Measurements from ENCODE around the gene OSER1.

GRCh38 chr20:44241796-44242195, 31.2 kb upstream of the OSER1 start:
- TF ChIP-seq, protein P1, sequence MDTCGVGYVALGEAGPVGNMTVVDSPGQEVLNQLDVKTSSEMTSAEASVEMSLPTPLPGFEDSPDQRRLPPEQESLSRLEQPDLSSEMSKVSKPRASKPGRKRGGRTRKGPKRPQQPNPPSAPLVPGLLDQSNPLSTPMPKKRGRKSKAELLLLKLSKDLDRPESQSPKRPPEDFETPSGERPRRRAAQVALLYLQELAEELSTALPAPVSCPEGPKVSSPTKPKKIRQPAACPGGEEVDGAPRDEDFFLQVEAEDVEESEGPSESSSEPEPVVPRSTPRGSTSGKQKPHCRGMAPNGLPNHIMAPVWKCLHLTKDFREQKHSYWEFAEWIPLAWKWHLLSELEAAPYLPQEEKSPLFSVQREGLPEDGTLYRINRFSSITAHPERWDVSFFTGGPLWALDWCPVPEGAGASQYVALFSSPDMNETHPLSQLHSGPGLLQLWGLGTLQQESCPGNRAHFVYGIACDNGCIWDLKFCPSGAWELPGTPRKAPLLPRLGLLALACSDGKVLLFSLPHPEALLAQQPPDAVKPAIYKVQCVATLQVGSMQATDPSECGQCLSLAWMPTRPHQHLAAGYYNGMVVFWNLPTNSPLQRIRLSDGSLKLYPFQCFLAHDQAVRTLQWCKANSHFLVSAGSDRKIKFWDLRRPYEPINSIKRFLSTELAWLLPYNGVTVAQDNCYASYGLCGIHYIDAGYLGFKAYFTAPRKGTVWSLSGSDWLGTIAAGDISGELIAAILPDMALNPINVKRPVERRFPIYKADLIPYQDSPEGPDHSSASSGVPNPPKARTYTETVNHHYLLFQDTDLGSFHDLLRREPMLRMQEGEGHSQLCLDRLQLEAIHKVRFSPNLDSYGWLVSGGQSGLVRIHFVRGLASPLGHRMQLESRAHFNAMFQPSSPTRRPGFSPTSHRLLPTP (IDR thresholded peaks at IDR 0.05; ENCODE audit: borderline replicate concordance, extremely low read depth, insufficient read length): no peak
- TF ChIP-seq GABPB1 (CRISPR knock-in tag; IDR thresholded peaks at IDR 0.05): no peak
- TF ChIP-seq, protein P2, sequence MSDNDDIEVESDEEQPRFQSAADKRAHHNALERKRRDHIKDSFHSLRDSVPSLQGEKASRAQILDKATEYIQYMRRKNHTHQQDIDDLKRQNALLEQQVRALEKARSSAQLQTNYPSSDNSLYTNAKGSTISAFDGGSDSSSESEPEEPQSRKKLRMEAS (CRISPR knock-in tag; IDR thresholded peaks at IDR 0.05): no peak
- no peak for TF ChIP-seq ZNF232 (CRISPR knock-in tag; IDR thresholded peaks at IDR 0.05)
- TF ChIP-seq, protein P3, sequence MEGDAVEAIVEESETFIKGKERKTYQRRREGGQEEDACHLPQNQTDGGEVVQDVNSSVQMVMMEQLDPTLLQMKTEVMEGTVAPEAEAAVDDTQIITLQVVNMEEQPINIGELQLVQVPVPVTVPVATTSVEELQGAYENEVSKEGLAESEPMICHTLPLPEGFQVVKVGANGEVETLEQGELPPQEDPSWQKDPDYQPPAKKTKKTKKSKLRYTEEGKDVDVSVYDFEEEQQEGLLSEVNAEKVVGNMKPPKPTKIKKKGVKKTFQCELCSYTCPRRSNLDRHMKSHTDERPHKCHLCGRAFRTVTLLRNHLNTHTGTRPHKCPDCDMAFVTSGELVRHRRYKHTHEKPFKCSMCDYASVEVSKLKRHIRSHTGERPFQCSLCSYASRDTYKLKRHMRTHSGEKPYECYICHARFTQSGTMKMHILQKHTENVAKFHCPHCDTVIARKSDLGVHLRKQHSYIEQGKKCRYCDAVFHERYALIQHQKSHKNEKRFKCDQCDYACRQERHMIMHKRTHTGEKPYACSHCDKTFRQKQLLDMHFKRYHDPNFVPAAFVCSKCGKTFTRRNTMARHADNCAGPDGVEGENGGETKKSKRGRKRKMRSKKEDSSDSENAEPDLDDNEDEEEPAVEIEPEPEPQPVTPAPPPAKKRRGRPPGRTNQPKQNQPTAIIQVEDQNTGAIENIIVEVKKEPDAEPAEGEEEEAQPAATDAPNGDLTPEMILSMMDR (IDR thresholded peaks at IDR 0.05 in 2 of 3, conservative IDR thresholded peaks at IDR 0.05 in 1 of 3; ENCODE audit: insufficient read depth in 2 of 3, low read depth in 1 of 3, low read length in 3 of 3): no peak
- TF ChIP-seq, protein P4, sequence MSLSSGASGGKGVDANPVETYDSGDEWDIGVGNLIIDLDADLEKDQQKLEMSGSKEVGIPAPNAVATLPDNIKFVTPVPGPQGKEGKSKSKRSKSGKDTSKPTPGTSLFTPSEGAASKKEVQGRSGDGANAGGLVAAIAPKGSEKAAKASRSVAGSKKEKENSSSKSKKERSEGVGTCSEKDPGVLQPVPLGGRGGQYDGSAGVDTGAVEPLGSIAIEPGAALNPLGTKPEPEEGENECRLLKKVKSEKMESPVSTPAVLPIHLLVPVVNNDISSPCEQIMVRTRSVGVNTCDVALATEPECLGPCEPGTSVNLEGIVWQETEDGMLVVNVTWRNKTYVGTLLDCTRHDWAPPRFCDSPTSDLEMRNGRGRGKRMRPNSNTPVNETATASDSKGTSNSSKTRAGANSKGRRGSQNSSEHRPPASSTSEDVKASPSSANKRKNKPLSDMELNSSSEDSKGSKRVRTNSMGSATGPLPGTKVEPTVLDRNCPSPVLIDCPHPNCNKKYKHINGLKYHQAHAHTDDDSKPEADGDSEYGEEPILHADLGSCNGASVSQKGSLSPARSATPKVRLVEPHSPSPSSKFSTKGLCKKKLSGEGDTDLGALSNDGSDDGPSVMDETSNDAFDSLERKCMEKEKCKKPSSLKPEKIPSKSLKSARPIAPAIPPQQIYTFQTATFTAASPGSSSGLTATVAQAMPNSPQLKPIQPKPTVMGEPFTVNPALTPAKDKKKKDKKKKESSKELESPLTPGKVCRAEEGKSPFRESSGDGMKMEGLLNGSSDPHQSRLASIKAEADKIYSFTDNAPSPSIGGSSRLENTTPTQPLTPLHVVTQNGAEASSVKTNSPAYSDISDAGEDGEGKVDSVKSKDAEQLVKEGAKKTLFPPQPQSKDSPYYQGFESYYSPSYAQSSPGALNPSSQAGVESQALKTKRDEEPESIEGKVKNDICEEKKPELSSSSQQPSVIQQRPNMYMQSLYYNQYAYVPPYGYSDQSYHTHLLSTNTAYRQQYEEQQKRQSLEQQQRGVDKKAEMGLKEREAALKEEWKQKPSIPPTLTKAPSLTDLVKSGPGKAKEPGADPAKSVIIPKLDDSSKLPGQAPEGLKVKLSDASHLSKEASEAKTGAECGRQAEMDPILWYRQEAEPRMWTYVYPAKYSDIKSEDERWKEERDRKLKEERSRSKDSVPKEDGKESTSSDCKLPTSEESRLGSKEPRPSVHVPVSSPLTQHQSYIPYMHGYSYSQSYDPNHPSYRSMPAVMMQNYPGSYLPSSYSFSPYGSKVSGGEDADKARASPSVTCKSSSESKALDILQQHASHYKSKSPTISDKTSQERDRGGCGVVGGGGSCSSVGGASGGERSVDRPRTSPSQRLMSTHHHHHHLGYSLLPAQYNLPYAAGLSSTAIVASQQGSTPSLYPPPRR (CRISPR knock-in tag; IDR thresholded peaks at IDR 0.05; ENCODE audit: borderline replicate concordance): no peak
